Astrocyte (in vitro differentiated cells and primary cell): ENCODE results near the gene FYN.

Source experiments
- CTCF ChIP-seq: IDR thresholded peaks from 2 replicates; pipeline ENCODE4 v1.5.1; 2011; ENCODE audit warnings: low read depth, mild to moderate bottlenecking, inconsistent platforms, low read length, moderate library complexity; ENCODE audit not compliant: insufficient read depth
- EZH2 ChIP-seq: IDR thresholded peaks from 2 replicates; pipeline ENCODE4 v1.6.1; 2012; ENCODE audit warnings: mild to moderate bottlenecking, low read length, inconsistent platforms; ENCODE audit not compliant: insufficient read depth

- no peak for TF ChIP-seq CTCF
- TF ChIP-seq EZH2: no peak
These were observed 149.8 kb downstream of the FYN start for GRCh38 chr6:111723412-111723970.
